Nephron progenitor cell (in vitro differentiated cells): ENCODE data around the gene NLN.

Experiments
- DNase-seq: peaks from one replicate; pipeline ENCODE4 v3.0.0; 2021
- H3K27ac Mint-ChIP-seq: 2 replicates; pipeline ENCODE4 v1.8.0; 2021; ENCODE audit warnings: mild to moderate bottlenecking, moderate library complexity, mixed read lengths
- H3K27me3 Mint-ChIP-seq: 2 replicates; pipeline ENCODE4 v1.8.0; 2021; ENCODE audit warnings: mild to moderate bottlenecking, low read depth, mixed read lengths; ENCODE audit not compliant: poor library complexity
- H3K36me3 Mint-ChIP-seq: 2 replicates; pipeline ENCODE4 v1.8.0; 2021; ENCODE audit warnings: low read depth, mixed read lengths
- H3K4me1 Mint-ChIP-seq: 2 replicates; pipeline ENCODE4 v1.8.0; 2021; ENCODE audit warnings: mixed read lengths
- H3K4me3 Mint-ChIP-seq: 2 replicates; pipeline ENCODE4 v1.8.0; 2021; ENCODE audit warnings: mild to moderate bottlenecking, moderate library complexity, mixed read lengths
- H3K9me3 Mint-ChIP-seq: 2 replicates; pipeline ENCODE4 v1.8.0; 2021; ENCODE audit warnings: mild to moderate bottlenecking, moderate library complexity, mixed read lengths
- TF ChIP-seq, protein P1 (sequence below): fragments of 200-600 bp; sonication (generic); IDR thresholded peaks from 2 replicates; pipeline ENCODE4 v1.5.0; 2021; ENCODE audit warnings: antibody characterized with exemption

The NLN gene

DNA sequence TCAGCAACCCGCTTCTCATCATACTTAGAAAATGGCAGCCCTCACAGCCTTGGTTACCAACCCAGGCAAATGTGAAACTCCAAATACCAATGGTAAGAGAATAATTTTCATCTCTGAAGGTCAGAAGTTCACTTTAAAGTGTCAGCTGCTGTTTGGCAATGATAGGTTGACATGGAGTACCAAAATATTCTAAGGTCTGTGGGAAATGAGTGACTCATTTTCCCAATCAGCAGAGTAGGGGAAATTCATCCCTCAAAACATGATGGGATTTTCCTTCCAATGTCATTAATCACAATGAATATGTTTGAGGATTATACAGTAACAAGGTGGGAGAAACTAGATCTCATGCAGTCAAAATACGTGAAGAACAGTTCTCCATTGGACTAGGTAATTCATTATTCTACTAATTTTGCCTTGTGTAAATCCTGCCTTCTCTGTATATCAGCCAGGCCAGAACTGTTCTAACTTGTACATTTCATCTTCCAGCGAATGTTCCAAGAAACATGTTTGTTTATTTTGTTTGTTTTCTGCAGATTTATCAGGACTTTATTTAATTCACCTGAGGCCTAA, 151.3 kb downstream of the NLN start:
- no peaks in the 10 kb centered on the region for H3K27me3 Mint-ChIP-seq
- no peak overlapping the region for H3K4me3 Mint-ChIP-seq
- DNase-seq: no peak
- H3K36me3 Mint-ChIP-seq: no peaks in the 10 kb centered on the region
- no peaks in the 10 kb centered on the region for H3K4me1 Mint-ChIP-seq
- TF ChIP-seq, protein P1, sequence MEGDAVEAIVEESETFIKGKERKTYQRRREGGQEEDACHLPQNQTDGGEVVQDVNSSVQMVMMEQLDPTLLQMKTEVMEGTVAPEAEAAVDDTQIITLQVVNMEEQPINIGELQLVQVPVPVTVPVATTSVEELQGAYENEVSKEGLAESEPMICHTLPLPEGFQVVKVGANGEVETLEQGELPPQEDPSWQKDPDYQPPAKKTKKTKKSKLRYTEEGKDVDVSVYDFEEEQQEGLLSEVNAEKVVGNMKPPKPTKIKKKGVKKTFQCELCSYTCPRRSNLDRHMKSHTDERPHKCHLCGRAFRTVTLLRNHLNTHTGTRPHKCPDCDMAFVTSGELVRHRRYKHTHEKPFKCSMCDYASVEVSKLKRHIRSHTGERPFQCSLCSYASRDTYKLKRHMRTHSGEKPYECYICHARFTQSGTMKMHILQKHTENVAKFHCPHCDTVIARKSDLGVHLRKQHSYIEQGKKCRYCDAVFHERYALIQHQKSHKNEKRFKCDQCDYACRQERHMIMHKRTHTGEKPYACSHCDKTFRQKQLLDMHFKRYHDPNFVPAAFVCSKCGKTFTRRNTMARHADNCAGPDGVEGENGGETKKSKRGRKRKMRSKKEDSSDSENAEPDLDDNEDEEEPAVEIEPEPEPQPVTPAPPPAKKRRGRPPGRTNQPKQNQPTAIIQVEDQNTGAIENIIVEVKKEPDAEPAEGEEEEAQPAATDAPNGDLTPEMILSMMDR: no peak
- no peak overlapping the region for H3K27ac Mint-ChIP-seq
- H3K9me3 Mint-ChIP-seq: peaks cover 6% of the 10 kb centered on the region

DNA sequence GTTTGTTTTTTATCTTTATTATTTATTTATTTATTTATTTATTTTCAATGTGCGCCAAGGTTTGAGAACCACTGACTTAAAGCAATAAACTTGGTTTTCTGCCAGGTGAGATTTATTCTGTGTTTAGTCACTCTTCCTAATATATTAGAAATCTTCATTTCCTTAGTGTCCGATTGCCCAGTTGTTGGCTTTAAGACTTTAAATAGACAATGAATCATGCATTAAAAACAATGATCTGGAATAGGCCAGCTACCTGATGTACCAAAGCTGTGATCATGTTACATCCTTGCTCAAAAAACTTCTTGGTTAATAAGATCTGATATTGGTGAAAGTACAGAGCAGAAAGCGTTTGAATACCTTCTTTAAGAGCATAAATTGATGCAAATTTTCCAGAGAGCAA, 152.2 kb downstream of the NLN start:
- no peak overlapping the region for H3K4me3 Mint-ChIP-seq
- H3K27ac Mint-ChIP-seq: no peak overlapping the region
- DNase-seq: no peak
- TF ChIP-seq, protein P1: no peak
- no peaks in the 10 kb centered on the region for H3K36me3 Mint-ChIP-seq
- H3K9me3 Mint-ChIP-seq: peaks cover 11% of the 10 kb centered on the region
- H3K4me1 Mint-ChIP-seq: no peaks in the 10 kb centered on the region
- H3K27me3 Mint-ChIP-seq: no peaks in the 10 kb centered on the region

DNA sequence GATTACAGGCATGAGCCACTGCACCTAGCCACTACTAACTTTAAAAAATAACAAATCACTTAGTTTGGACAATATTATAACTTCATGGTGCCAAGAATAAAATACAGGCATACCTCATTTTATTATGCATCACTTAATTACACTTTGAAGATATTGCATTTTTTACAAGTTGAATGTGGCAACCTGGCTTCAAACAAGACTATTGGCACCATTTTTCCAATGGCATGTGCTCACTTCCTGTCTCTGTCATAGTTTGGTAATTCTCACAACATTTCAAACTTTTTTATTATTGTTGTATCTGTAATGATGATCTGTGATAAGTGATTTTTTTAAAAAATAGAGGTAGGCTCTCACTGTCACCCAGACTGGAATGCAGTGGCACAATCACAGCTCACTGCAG, 154.5 kb downstream of the NLN start:
- H3K4me1 Mint-ChIP-seq: no peaks in the 10 kb centered on the region
- H3K4me3 Mint-ChIP-seq: no peak overlapping the region
- TF ChIP-seq, protein P1: no peak
- DNase-seq: no peak
- H3K27ac Mint-ChIP-seq: no peak overlapping the region
- no peaks in the 10 kb centered on the region for H3K36me3 Mint-ChIP-seq
- H3K27me3 Mint-ChIP-seq: no peaks in the 10 kb centered on the region
- H3K9me3 Mint-ChIP-seq: peaks cover 11% of the 10 kb centered on the region

DNA sequence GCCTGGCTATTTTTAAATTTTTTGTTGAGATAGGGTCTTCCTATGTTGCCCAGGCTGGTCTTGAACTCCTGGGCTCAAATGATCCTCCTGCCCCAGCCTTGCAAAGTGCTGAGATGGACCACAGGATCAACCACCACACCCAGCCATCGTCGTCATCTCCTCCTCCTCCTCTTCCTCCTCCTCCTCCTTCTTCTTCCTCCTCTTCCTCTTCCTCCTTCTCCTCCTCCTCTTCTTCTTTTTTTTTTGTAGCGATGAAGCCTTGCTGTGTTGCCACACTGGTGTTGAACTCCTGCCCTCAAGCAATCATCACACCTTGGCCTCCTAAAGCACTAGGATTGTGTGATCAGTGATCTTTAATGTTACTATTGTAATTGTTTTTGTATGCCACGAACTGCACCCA, 155.0 kb downstream of the NLN start:
- Mint-ChIP-seq H3K27me3 (no peaks in the 10 kb centered on the region), H3K9me3 (peaks cover 11% of the 10 kb centered on the region), H3K4me3 (no peak overlapping the region), H3K27ac (no peak overlapping the region), H3K36me3 (no peaks in the 10 kb centered on the region), H3K4me1 (no peaks in the 10 kb centered on the region)
- DNase-seq: no peak
- TF ChIP-seq, protein P1: no peak
